H1 (cell line): ENCODE results near the gene LRP5. TPM values are rescaled to one million over a fixed set of nuclear protein-coding genes. Genes with fewer than 3 reads are reported as not detected.

Experiments
- BACH1 ChIP-seq: IDR thresholded peaks from 2 replicates; pipeline ENCODE4 v1.6.1; 2012; ENCODE audit warnings: low read length, improper control_type of control experiment
- CHD1 ChIP-seq: IDR thresholded peaks from 2 replicates; pipeline ENCODE4 v1.6.1; 2012; ENCODE audit warnings: low read depth, low read length, improper control_type of control experiment
- FOSL1 ChIP-seq: IDR thresholded peaks from 2 replicates; pipeline ENCODE4 v1.6.1; 2011; ENCODE audit warnings: mild to moderate bottlenecking, low read depth, low read length, moderate library complexity; ENCODE audit not compliant: insufficient read depth
- HDAC2 ChIP-seq, 2 experiments: fragments of 300-600 bp in 1 of 2; sonication (generic) in 1 of 2; IDR thresholded peaks; 2 replicates each; pipeline ENCODE4 v1.6.1; 2011 to 2012; ENCODE audit warnings: low read depth in 2 of 2, low read length in 2 of 2, mild to moderate bottlenecking in 2 of 2, moderate library complexity in 2 of 2, borderline replicate concordance in 1 of 2, inconsistent platforms in 1 of 2
- JUN ChIP-seq: IDR thresholded peaks from 2 replicates; pipeline ENCODE4 v1.6.1; 2011; ENCODE audit warnings: low read depth, mild to moderate bottlenecking, improper control_type of control experiment, low read length
- POU5F1 ChIP-seq: IDR thresholded peaks from 2 replicates; pipeline ENCODE4 v1.6.1; 2011; ENCODE audit warnings: low read depth, mild to moderate bottlenecking, low read length, moderate library complexity
- RXRA ChIP-seq: IDR thresholded peaks from 2 replicates; pipeline ENCODE4 v1.6.1; 2011; ENCODE audit warnings: low read depth, mild to moderate bottlenecking, low read length, moderate library complexity; ENCODE audit not compliant: insufficient read depth
- SP2 ChIP-seq: IDR thresholded peaks from 2 replicates; pipeline ENCODE4 v1.6.1; 2012; ENCODE audit warnings: mild to moderate bottlenecking, low read length, inconsistent platforms
- TAF7 ChIP-seq: optimal IDR thresholded peaks from 2 replicates; pipeline ENCODE3; 2011; ENCODE audit warnings: low read depth, mild to moderate bottlenecking, inconsistent platforms, low read length, moderate library complexity, borderline replicate concordance
- polyA plus RNA-seq, 7 experiments: library from polyadenylated mRNA; depleted of rRNA in 3 of 7; stranded (reverse) in 5 of 7; unstranded in 2 of 7; fragments of >200 nt in 5 of 7; fragments of 200-250 nt in 2 of 7; gene quantifications; 1 replicate in 5 of 7; 2 replicates in 1 of 7; 4 replicates in 1 of 7; pipeline versions ENCODE4 v1.2.1 to v1.2.3, GENCODE V29; 2011 to 2013; ENCODE audit warnings: missing spikeins in 2 of 7, mixed read lengths in 2 of 7
- total RNA-seq: library from RNA; stranded (reverse); fragmentation: NEBNext Ultra II Directional; extraction: Animal tissue kit (Norgen Biotek cat#: 25700); gene quantifications from 2 replicates; pipeline ENCODE4 v1.2.1, GENCODE V29; 2021
- TF ChIP-seq, protein P1 (sequence below): fragments of 300-600 bp; sonication (generic); IDR thresholded peaks from 2 replicates; pipeline ENCODE4 v1.7.1; 2012; ENCODE audit warnings: low read length, moderate library complexity, mild to moderate bottlenecking, inconsistent platforms; ENCODE audit not compliant: insufficient replicate concordance
- TF ChIP-seq, protein P2 (sequence below): IDR thresholded peaks from 2 replicates; pipeline ENCODE4 v1.6.1; 2012; ENCODE audit warnings: inconsistent platforms

LRP5 gene
- total and polyA plus RNA-seq, 2 of the 8 experiments (the other 6 are each of a cell fraction or from before 2014, with no cell fraction given): 19.0 to 38.9 TPM

DNA sequence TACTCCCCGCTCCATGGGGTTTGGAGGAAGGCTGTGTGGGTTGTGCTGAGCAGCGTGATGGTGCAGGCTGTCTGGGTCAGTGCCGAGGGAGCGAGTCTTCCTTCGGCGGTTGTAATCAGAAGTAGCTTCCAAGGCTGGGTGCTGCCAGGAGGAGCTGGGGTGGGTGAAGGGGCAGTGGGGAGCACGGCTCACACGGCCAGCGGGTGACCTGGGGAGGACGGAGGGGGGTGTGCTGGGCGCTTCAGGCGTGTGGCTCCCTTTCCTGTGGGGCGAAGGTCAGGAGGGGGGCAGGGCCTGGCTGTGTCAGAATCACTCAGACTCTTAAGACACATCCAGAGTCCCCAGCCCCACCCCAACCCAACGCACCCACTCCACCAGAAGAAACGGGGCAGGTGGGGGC lies 60.2 kb downstream of the LRP5 start (continued):
- TF ChIP-seq, protein P1, sequence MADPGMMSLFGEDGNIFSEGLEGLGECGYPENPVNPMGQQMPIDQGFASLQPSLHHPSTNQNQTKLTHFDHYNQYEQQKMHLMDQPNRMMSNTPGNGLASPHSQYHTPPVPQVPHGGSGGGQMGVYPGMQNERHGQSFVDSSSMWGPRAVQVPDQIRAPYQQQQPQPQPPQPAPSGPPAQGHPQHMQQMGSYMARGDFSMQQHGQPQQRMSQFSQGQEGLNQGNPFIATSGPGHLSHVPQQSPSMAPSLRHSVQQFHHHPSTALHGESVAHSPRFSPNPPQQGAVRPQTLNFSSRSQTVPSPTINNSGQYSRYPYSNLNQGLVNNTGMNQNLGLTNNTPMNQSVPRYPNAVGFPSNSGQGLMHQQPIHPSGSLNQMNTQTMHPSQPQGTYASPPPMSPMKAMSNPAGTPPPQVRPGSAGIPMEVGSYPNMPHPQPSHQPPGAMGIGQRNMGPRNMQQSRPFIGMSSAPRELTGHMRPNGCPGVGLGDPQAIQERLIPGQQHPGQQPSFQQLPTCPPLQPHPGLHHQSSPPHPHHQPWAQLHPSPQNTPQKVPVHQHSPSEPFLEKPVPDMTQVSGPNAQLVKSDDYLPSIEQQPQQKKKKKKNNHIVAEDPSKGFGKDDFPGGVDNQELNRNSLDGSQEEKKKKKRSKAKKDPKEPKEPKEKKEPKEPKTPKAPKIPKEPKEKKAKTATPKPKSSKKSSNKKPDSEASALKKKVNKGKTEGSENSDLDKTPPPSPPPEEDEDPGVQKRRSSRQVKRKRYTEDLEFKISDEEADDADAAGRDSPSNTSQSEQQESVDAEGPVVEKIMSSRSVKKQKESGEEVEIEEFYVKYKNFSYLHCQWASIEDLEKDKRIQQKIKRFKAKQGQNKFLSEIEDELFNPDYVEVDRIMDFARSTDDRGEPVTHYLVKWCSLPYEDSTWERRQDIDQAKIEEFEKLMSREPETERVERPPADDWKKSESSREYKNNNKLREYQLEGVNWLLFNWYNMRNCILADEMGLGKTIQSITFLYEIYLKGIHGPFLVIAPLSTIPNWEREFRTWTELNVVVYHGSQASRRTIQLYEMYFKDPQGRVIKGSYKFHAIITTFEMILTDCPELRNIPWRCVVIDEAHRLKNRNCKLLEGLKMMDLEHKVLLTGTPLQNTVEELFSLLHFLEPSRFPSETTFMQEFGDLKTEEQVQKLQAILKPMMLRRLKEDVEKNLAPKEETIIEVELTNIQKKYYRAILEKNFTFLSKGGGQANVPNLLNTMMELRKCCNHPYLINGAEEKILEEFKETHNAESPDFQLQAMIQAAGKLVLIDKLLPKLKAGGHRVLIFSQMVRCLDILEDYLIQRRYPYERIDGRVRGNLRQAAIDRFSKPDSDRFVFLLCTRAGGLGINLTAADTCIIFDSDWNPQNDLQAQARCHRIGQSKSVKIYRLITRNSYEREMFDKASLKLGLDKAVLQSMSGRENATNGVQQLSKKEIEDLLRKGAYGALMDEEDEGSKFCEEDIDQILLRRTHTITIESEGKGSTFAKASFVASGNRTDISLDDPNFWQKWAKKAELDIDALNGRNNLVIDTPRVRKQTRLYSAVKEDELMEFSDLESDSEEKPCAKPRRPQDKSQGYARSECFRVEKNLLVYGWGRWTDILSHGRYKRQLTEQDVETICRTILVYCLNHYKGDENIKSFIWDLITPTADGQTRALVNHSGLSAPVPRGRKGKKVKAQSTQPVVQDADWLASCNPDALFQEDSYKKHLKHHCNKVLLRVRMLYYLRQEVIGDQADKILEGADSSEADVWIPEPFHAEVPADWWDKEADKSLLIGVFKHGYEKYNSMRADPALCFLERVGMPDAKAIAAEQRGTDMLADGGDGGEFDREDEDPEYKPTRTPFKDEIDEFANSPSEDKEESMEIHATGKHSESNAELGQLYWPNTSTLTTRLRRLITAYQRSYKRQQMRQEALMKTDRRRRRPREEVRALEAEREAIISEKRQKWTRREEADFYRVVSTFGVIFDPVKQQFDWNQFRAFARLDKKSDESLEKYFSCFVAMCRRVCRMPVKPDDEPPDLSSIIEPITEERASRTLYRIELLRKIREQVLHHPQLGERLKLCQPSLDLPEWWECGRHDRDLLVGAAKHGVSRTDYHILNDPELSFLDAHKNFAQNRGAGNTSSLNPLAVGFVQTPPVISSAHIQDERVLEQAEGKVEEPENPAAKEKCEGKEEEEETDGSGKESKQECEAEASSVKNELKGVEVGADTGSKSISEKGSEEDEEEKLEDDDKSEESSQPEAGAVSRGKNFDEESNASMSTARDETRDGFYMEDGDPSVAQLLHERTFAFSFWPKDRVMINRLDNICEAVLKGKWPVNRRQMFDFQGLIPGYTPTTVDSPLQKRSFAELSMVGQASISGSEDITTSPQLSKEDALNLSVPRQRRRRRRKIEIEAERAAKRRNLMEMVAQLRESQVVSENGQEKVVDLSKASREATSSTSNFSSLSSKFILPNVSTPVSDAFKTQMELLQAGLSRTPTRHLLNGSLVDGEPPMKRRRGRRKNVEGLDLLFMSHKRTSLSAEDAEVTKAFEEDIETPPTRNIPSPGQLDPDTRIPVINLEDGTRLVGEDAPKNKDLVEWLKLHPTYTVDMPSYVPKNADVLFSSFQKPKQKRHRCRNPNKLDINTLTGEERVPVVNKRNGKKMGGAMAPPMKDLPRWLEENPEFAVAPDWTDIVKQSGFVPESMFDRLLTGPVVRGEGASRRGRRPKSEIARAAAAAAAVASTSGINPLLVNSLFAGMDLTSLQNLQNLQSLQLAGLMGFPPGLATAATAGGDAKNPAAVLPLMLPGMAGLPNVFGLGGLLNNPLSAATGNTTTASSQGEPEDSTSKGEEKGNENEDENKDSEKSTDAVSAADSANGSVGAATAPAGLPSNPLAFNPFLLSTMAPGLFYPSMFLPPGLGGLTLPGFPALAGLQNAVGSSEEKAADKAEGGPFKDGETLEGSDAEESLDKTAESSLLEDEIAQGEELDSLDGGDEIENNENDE: no peak
- TF ChIP-seq SP2 (no peak), CHD1 (no peak), HDAC2 (IDR thresholded peaks at IDR 0.05; ENCODE audit: borderline replicate concordance in 1 of 2, low read depth in 2 of 2, low read length in 2 of 2) (no peak), POU5F1 (no peak), BACH1 (no peak), RXRA (no peak), TAF7 (no peak), JUN (no peak), FOSL1 (no peak)
- TF ChIP-seq, protein P2, sequence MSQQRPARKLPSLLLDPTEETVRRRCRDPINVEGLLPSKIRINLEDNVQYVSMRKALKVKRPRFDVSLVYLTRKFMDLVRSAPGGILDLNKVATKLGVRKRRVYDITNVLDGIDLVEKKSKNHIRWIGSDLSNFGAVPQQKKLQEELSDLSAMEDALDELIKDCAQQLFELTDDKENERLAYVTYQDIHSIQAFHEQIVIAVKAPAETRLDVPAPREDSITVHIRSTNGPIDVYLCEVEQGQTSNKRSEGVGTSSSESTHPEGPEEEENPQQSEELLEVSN: no peak
